C4-2B (cell line): Measurements from ENCODE around the gene RASAL1.

Experiments used
- H3K27ac ChIP-seq: fragments of 450-650 bp; 2 replicates; pipeline ENCODE4 v1.5.1; 2017
- ZFX ChIP-seq: fragments of 450-650 bp; IDR thresholded peaks from 2 replicates; pipeline ENCODE4 v1.6.1; 2017
- TF ChIP-seq, protein P1 (sequence below): fragments of 450-650 bp; conservative IDR thresholded peaks from 2 replicates; pipeline ENCODE4 v1.5.1; 2017; ENCODE audit warnings: mild to moderate bottlenecking

The RASAL1 gene

DNA sequence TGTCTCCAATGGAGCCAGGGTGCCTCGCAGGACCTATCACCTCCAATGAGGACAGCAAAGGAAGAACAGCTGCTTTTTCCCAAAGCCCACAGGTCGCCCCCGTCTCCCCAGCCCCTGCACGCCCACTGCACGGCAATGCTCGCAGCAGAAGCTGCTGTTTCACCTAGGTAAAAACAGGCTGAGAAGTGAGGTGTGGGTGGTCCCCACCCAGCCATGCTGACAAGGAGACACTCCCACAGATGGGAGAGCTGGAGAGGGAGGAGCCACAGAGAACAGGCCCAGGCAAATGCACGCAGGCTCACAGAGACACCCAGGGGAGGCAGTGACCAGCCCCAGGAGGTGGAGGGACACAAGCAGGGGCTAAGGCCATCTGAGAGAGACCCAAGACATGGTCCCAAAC, 24.4 kb upstream of the RASAL1 start:
- H3K27ac ChIP-seq, result no peak overlapping the region
- TF ChIP-seq, protein P1, sequence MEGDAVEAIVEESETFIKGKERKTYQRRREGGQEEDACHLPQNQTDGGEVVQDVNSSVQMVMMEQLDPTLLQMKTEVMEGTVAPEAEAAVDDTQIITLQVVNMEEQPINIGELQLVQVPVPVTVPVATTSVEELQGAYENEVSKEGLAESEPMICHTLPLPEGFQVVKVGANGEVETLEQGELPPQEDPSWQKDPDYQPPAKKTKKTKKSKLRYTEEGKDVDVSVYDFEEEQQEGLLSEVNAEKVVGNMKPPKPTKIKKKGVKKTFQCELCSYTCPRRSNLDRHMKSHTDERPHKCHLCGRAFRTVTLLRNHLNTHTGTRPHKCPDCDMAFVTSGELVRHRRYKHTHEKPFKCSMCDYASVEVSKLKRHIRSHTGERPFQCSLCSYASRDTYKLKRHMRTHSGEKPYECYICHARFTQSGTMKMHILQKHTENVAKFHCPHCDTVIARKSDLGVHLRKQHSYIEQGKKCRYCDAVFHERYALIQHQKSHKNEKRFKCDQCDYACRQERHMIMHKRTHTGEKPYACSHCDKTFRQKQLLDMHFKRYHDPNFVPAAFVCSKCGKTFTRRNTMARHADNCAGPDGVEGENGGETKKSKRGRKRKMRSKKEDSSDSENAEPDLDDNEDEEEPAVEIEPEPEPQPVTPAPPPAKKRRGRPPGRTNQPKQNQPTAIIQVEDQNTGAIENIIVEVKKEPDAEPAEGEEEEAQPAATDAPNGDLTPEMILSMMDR, result no peak
- no peak for TF ChIP-seq ZFX

DNA sequence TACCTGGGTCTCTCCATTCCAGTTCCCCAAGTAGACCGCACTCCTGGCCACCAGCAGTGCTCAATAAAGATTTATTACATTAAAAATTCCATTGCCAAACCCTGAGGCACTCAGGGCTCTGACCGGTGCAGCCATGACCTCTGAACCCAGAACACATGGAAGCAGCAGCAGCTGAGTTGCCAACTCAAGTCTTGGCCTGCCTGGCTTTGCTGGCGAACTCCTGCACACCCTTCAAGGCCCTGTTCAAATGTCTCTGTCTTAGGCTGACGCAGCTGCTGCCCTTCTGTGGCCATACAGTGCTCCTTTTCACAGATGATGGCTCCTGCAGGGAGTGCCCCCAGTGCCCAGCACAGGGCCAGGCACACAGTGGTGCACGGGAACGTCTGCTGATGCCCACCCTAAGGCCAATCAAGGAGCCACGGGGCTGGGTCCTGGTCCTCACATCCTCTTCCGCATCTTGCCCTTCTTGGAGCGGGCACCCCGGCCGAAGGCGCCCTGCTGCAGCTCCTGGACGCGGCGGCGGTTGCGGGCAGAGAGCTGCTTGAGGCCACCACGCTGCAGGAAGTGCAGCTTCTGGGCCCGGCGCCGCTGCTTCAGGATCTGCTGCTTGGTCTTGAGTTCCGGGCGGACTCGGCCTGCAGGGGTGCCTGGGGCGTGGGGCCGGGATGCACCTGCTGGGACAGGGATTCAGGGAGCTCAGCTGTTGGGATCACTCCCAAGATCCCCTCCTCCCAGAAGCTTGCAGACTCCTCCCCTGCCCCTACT, 23.1 kb upstream of the RASAL1 start:
- TF ChIP-seq, protein P1, result no peak
- TF ChIP-seq ZFX, result no peak
- no peak overlapping the region for H3K27ac ChIP-seq

DNA sequence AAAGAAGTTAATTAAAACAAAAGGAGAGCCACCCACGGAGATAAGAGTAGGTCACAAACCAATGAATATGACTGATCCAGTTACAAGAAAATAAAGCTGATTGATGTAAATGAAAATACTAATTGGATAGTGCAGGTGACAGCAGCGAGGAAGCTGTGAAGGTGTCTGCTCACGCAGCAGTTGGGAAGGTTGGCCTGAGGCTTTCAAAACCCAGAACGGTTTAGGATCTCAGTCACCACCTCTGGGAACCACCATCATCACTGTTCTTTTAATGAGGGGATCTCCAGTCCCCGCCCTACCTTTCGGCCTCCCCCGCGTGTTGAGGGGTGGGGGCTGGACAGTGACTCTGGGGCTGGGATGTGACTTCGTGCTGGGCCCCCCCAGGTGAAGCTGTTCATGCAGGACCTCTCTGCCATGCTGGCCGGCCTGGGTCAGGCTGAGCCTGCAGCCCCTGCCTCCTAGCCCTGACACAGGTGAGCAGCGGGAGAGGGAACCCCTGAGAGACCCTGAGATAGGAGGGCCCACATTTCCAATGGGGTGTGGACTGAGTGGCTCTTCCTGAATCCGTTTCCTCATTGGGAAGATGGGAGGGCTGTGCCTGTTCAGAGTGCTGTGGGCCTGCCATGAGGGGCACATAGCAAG, 21.8 kb upstream of the RASAL1 start:
- TF ChIP-seq ZFX, result no peak
- TF ChIP-seq, protein P1, result no peak
- H3K27ac ChIP-seq, result no peak overlapping the region

DNA sequence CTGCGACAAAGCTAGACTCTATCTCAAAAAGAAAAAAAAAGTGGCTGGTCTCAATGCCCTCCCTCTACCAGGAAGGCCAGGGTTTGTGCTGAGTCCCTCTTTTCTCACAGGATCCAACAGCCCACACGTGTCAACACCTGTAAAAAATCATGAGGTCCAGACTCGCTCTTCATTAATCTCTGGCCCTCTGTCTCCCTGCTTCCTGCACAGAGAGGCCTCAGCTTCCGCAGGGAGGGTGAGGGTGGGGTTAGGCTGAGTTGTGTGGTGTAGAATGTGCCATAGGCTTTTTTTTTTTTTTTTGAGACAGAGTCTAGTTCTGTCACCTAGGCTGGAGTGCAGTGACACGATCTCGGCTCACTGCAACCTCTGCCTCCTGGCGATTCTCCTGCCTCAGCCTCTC, 20.1 kb upstream of the RASAL1 start:
- H3K27ac ChIP-seq, result no peak overlapping the region
- TF ChIP-seq, protein P1, result no peak
- no peak for TF ChIP-seq ZFX

DNA sequence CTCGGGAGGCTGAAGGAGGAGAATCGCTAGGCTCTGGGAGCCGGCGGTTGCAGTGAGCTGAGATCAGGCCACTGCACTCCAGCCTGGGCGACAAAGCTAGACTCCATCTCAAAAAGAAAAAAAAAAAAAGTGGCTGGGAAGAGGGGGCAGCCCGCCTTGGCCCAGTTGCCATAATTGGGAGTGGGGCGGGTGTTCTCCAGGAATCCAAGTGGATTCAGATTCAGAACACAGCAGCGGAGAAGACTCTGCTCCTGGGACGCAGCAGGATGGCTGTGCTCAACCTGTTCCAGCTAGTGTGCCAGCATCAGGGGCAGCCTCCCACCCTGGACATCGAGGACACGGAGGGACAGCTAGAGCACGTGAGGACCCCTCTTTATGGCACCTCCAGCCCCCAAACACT, 19.5 kb upstream of the RASAL1 start:
- no peak overlapping the region for H3K27ac ChIP-seq
- TF ChIP-seq ZFX, result no peak
- TF ChIP-seq, protein P1, result no peak

DNA sequence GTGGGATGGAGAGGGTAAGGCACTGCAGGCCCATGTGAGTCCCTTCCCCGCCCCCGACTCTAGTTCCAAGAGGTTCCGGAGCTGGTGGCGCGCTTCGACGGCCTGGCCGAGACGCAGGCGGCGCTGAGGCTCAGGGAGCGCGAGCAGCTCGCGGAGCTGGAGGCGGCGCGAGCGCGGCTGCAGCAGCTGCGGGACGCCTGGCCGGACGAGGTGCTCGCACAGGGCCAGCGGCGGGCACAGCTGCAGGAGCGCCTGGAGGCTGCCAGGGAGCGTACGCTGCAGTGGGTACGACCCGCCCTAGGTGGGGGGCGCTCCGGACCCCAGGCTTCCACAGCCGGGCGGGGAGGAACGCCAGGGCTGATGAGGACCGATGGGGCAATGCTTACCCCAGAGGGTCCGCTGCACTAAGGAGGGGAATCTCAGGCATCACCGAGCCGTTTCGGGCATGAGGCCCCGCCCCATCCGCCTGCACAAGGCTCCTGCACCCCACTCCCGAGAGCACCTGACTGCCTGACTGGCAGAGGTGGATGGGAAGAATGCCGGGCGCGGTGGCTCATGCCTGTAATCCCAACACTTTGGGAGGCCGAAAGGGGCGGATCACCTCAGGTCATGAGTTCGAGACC, 18.9 kb upstream of the RASAL1 start:
- H3K27ac ChIP-seq, result no peak overlapping the region
- TF ChIP-seq, protein P1, result no peak
- no peak for TF ChIP-seq ZFX
